NCI-H748 treated with DMSO at 0.1 percent for 48 hours (cell line): ENCODE results near the gene VAPB.

Experiments
- DNase-seq: peaks from one replicate; lab custom pipeline; 2025; lab: John Stamatoyannopoulos, UW

Gene VAPB

GRCh38 chr20:58461899-58462298 is 72.9 kb downstream of the VAPB start:
- no peak for DNase-seq

- no peak for DNase-seq
These were observed 74.2 kb downstream of the VAPB start for GRCh38 chr20:58463256-58463655.

- no peak for DNase-seq
These were observed 75.8 kb downstream of the VAPB start for GRCh38 chr20:58464838-58465237.

GRCh38 chr20:58466095-58466708 is 77.2 kb downstream of the VAPB start:
- no peak for DNase-seq

- no peak for DNase-seq
These were observed 77.9 kb downstream of the VAPB start for GRCh38 chr20:58466729-58467571.

- no peak for DNase-seq
These were observed 78.8 kb downstream of the VAPB start for GRCh38 chr20:58467572-58468527.

GRCh38 chr20:58469616-58470015 is 80.6 kb downstream of the VAPB start:
- DNase-seq = no peak

- DNase-seq = no peak
These were observed 81.5 kb downstream of the VAPB start for GRCh38 chr20:58470336-58471192.

GRCh38 chr20:58471193-58472164 is 82.5 kb downstream of the VAPB start:
- no peak for DNase-seq

GRCh38 chr20:58472273-58473018 is 83.4 kb downstream of the VAPB start:
- DNase-seq = no peak

- no peak for DNase-seq
These were observed 84.7 kb downstream of the VAPB start for GRCh38 chr20:58473453-58474425.

- DNase-seq = no peak
These were observed 86.4 kb downstream of the VAPB start for GRCh38 chr20:58475466-58475865.

GRCh38 chr20:58478141-58478805 is 89.2 kb downstream of the VAPB start:
- no peak for DNase-seq

- DNase-seq = no peak
These were observed 90.9 kb downstream of the VAPB start for GRCh38 chr20:58479726-58480440.

GRCh38 chr20:58480551-58481336 is 91.7 kb downstream of the VAPB start:
- DNase-seq = no peak

GRCh38 chr20:58481481-58482021 is 92.5 kb downstream of the VAPB start:
- no peak for DNase-seq
